SH-SY5Y (cell line): ENCODE data around the gene C9orf40.

Source experiments
- GATA2 ChIP-seq: IDR thresholded peaks from 2 replicates; pipeline ENCODE4 v1.6.1; 2011; ENCODE audit warnings: mild to moderate bottlenecking, low read depth, low read length
- GATA3 ChIP-seq: IDR thresholded peaks from 2 replicates; pipeline ENCODE4 v1.6.1; 2011; ENCODE audit warnings: low read depth, mild to moderate bottlenecking, low read length, moderate library complexity

The C9orf40 gene

DNA sequence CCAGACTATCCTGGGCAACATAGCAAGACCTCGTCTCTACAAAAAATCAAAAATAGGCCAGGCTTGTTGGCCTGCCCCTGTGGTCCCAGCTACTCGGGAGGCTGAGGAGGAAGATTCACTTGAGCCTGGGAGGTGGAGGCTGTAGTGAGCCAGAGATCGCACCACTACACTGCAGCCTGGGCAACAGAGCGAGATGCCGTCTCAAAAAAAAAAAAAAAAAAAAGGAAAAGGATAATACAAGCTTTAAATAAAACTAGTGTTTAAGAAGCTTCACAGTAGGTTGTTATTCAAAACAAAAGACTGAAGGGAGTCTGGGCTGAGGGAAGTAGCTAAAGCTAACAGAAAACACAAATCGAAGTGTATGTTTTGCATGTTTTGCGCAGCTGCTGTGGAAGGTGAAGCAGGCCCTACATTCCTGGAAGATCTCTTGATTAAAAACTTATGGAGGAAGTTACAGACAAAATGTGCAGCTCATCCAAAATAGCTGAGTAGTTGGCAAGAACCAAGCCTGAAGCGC is 581 bp upstream of the C9orf40 start:
- TF ChIP-seq GATA2 (no peak), GATA3 (no peak)

GRCh38 chr9:74951725-74952151 is 974 bp downstream of the C9orf40 start:
- TF ChIP-seq GATA2 (no peak), GATA3 (no peak)

DNA sequence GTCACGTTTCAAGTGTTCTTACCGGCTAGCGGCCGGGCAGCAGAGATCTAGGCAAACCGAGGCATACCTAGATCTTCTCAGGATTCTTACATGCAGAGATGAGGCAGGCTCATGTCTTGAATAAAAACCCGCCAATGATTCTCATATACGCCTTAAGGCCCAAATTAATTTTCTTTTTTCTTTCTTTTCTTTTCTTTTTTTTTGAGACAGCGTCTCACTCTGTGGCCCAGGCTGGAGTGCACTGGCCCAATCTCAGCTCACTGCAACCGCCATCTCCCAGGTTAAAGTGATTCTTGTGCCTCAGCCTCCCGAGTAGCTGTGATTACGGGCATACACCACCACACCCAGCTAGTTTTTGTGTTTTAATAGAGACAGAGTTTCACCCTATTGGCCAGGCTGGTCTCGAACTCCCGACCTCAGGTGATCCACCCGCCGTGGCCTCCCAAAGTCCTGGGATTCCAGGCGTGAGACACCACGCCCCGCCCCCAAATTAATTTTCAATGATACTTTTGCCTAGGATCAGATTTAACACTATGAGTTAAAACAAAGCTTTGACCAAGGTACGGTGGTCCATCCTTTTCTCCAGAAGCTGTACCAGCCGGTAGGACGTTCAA is 1.5 kb downstream of the C9orf40 start:
- no peak for TF ChIP-seq GATA3
- TF ChIP-seq GATA2 = no peak

GRCh38 chr9:74949859-74950855 is 2.6 kb downstream of the C9orf40 start:
- TF ChIP-seq GATA2 (no peak), GATA3 (no peak)

GRCh38 chr9:74948937-74949336 is 3.8 kb downstream of the C9orf40 start:
- no peak for TF ChIP-seq GATA2
- no peak for TF ChIP-seq GATA3

GRCh38 chr9:74946686-74947085 is 6.0 kb downstream of the C9orf40 start:
- TF ChIP-seq GATA3 (no peak), GATA2 (no peak)

DNA sequence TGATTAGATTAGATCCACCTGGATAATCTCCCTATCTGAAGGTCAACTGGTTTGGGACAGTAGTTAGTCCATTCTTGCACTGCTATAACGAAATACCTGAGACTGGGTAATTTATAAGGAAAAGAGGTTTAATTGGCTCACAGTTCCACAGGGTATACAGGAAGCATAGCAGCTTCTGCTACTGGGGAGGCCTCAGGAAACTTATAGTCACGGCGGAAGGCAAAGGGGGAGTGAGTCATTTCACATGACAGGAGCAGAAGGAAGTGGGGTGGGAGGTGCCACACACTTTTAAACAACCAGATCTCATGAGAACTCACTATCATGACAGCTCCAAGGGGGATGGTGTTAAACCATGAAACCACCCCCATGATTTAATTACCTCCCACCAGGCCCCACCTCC is 9.9 kb downstream of the C9orf40 start:
- TF ChIP-seq GATA3 (no peak), GATA2 (no peak)

GRCh38 chr9:74940600-74940999 is 12.1 kb downstream of the C9orf40 start:
- TF ChIP-seq GATA2 (no peak), GATA3 (no peak)

GRCh38 chr9:74935008-74935407 is 17.7 kb downstream of the C9orf40 start:
- no peak for TF ChIP-seq GATA2
- TF ChIP-seq GATA3 = no peak

DNA sequence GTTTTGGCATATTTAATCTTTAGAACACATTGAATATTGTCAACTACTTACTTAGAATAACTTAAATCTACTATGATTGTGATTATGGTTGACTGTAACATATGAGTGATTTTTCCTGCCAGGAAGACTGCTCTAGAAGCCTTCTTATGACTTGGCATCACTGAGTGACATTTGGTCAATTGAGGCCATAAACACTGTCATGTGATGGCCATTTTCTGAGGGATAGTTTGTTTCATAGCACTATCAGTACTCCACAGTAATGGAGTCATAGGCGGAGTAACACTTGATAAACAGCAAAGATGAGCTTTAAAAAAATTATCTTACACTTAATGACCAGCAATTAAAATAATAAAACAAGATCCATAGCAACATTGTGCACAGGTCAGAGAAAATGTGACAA is 31.0 kb downstream of the C9orf40 start:
- no peak for TF ChIP-seq GATA2
- TF ChIP-seq GATA3 = no peak

DNA sequence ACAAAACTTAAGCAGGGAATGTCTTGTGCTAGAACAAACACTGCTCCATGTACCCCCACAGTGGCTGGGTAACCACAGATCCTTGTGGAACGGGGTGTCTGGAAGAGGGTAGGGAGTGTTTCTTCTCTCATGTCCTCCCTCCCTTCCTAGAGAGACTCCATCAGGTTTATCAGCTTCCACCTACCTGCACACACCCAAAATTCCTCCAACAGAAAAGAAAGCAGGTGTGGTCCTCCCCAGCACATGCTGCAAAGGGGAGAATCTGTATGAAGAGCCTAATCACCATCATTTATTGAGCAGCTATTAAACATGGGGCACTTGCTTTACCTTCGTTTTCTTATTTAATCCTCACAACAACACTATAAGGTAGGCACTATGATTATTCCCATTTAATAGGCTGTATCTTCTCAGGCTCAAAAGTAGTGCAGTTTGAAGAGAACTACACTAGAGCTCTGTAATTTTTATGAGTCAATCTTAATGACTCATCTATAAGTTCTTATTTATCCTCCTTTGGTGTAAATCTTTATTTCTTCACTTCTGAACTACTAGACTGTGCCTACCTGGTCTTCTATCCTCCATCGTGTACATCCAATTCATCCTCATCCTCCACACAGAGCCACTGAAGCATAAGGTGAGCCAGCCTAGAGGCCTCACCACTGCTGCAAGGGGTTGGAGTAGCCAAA is 31.6 kb downstream of the C9orf40 start:
- TF ChIP-seq GATA2 = no peak
- no peak for TF ChIP-seq GATA3

- TF ChIP-seq GATA2 (no peak), GATA3 (no peak)
Measured at GRCh38 chr9:74910036-74910435, 42.7 kb downstream of the C9orf40 start.

DNA sequence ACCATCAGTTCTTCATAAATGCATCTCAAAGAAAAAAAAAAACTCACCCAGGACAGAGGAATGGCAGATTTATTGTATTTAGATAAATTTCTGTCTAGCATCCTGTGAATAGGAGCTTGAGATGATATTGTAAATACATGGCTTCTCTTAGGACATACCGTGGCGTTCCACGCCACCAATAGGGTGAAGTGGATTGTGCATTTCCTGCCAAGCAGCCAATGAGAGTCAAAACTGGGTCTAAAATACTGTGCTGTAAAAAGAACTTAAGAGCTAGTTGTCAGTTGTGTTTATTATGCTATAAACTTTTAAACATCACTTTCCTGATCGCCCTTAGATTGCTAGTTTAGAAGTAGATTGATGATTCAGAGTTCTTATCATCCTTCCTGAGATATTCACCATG is 44.0 kb downstream of the C9orf40 start:
- TF ChIP-seq GATA3 (no peak), GATA2 (no peak)

DNA sequence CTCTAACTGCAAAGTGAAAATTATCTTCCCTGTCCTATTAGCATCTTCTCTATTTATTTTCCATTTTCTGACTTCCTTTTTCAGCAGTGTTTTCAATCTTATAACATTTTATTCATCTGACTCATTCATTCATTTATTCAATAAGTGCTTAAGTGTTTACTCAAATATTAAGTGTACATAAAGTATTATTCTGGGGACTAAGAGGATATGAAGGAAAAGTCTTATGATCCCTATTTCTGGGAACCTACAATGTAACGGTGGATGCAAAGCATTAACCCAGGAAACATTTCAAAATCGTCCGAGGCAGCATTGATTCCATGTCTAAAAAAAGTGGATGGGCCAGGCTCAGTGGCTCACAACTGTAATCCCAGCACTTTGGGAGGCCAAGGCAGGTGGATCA is 45.6 kb downstream of the C9orf40 start:
- TF ChIP-seq GATA3 (no peak), GATA2 (no peak)

GRCh38 chr9:74901001-74901400 is 51.7 kb downstream of the C9orf40 start:
- TF ChIP-seq GATA3 = no peak
- no peak for TF ChIP-seq GATA2
